PFSK-1 (cell line): ENCODE data around the gene PRKAR1B.

ENCODE experiments used
- POLR2AphosphoS5 ChIP-seq: IDR thresholded peaks from 2 replicates; pipeline ENCODE4 v1.6.1; 2012; ENCODE audit warnings: low read depth, mild to moderate bottlenecking, control low read depth, low read length, moderate library complexity
- REST ChIP-seq, 2 experiments: IDR thresholded peaks; 2 replicates each; pipeline versions ENCODE4 v1.6.1 to v1.8.0; 2011 to 2012; ENCODE audit warnings: low read depth in 2 of 2, low read length in 2 of 2, control low read depth in 1 of 2, inconsistent platforms in 1 of 2, mild to moderate bottlenecking in 1 of 2, moderate library complexity in 1 of 2; ENCODE audit not compliant: insufficient read depth in 1 of 2
- SIN3A ChIP-seq: IDR thresholded peaks from 2 replicates; pipeline ENCODE4 v1.6.1; 2012; ENCODE audit warnings: mild to moderate bottlenecking, low read length, moderate library complexity, borderline replicate concordance; ENCODE audit not compliant: insufficient read depth
- TAF1 ChIP-seq: IDR thresholded peaks from 2 replicates; pipeline ENCODE4 v1.6.1; 2012; ENCODE audit warnings: low read length, control low read depth, borderline replicate concordance; ENCODE audit not compliant: insufficient read depth

GRCh38 chr7:741850-742249, 14.8 kb upstream of the PRKAR1B start:
- TF ChIP-seq REST (IDR thresholded peaks at IDR 0.05; ENCODE audit: insufficient read depth in 1 of 2, low read depth in 2 of 2, low read length in 2 of 2) (no peak), POLR2AphosphoS5 (no peak), TAF1 (no peak), SIN3A (no peak)
